ENCODE results near the gene TUBGCP3. TPM values are rescaled to one million over a fixed set of nuclear protein-coding genes. Genes with fewer than 3 reads are reported as not detected.

The TUBGCP3 gene
- total and polyA plus RNA-seq, 9 of the 15 experiments (the other 6 are each of a cell fraction or from before 2014, with no cell fraction given) = 3.0 to 24.8 (median 15.2) TPM

DNA sequence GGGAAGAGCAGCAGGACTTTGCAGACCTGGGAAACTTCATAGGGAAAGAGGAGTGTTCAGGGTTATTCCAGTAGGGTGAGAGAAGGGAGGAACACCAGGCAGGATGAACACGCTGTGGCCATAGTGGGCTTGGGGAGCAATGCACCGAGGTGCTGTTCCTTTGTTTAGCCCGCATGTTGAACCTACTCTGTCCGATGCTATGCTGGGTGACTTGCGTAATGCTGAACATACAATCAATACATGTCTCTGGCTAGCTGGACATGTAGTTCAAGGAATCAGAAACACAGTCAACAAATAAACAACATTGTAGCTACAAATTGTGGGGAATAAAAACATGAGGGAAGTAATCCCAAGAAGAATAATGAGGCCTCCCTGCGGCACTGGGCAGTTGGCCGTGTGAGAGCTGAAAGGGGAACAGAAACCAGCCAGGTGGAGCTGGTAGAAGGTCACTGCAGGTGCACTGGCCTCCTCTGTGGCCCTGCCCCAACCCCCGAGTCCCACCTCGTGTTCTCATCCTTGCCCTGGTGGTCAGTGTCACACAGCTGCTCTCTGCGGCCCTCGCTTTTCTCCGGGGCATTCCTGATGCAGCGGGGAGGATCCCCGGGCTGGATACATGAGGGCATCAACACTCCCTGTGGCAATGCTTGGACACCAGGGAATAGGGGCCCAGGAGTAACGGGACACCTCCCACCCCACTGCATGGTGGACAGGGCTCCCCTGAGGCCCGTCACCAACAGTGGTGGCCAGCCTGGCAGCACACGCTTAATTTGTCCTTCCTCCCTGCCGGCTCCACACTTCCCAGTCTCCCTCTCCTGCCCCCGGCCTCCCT is 36.9 kb upstream of the TUBGCP3 start:
- no peaks in the 10 kb centered on the region for H3K79me2 ChIP-seq (ENCODE audit: control insufficient read depth, insufficient read depth, low read length)
- no peak for FAIRE-seq
- WGBS (ENCODE audit: insufficient coverage, low coverage, missing lambda C conversion rate) = 5% methylated on average over 13 of the region's 19 CpGs
- no peaks in the 10 kb centered on the region; the same call in 1 of the 2 replicates for H4K20me1 ChIP-seq (replicated peaks; ENCODE audit: control insufficient read depth, insufficient read depth, low read length)
- no peak for DNase-seq (ENCODE audit: extremely low read depth in 1 of 4, low spot score in 3 of 4)
- no peaks in the 10 kb centered on the region for H3K9me3 ChIP-seq (replicated peaks; ENCODE audit: control insufficient read depth, insufficient read depth, low read depth, low read length)
- ATAC-seq = no peak
- H3K4me2 ChIP-seq (ENCODE audit: insufficient read depth, low read length) = no peak overlapping the region
- H3K27ac ChIP-seq (ENCODE audit: extremely low read depth, low read depth, low read length) = no peak overlapping the region
- CTCF ChIA-PET (ENCODE audit: low intra/inter-chr PET ratio) = no interaction called here
- H3K9ac ChIP-seq (ENCODE audit: insufficient read depth in 1 of 2, low read depth in 2 of 2, low read length in 2 of 2) = no peak overlapping the region
- H3K27me3 ChIP-seq (ENCODE audit: control insufficient read depth in 2 of 2, insufficient read depth in 2 of 2, low read length in 2 of 2) = peaks cover 33 to 65% of the 10 kb centered on the region in 2 experiments
- no peaks in the 10 kb centered on the region for H3K36me3 ChIP-seq (ENCODE audit: control insufficient read depth, insufficient read depth, low read length)
- H3K4me3 ChIP-seq = no peak overlapping the region
- no TSS peak for BruUV-seq (replicated peaks)
- POLR2A ChIA-PET = no interaction called here
- intact Hi-C loops (cut with micrococcal nuclease) = no loop called here
- no peak for TF ChIP-seq SPI1 (IDR thresholded peaks at IDR 0.05; ENCODE audit: borderline replicate concordance, low read depth, low read length)
- no peaks in the 10 kb centered on the region for H3K9me1 ChIP-seq (ENCODE audit: control insufficient read depth, insufficient read depth, low read length)
- no peak overlapping the region for H2AFZ ChIP-seq (ENCODE audit: low read depth, low read length)
- H3K4me1 ChIP-seq (replicated peaks in 1 of 2; ENCODE audit: control insufficient read depth in 2 of 2, insufficient read depth in 2 of 2, low read length in 2 of 2) = peaks cover 0 to 4% of the 10 kb centered on the region in 2 experiments; a peak in 1 of 5 replicates
- in situ Hi-C loops (cut with MboI) = loop anchor here (25.0 kb wide), 1 partner anchor 1138 kb away; no protein-coding TSS in a partner anchor

DNA sequence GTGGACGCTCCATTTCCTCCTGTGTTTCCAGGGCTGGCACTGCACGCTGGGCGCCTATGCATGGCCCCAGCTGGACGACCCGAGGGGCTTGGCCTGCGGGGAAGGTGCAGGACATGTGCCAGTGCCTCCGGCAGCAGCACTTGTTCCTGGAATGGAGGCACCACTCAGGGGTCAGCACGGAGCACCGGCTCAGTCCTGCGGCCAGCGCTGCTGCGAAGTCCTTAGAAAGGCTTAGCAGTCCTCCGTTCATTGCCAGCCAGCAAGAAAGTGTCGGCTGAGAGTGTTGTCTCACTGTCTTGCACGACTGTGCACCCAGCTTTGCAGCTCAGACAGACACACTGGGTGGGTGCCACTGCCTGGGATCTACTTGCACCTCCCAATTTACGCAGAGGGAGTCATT is 36.1 kb upstream of the TUBGCP3 start:
- no TSS peak for BruUV-seq (replicated peaks)
- Histone ChIP-seq H3K4me2 (ENCODE audit: insufficient read depth, low read length) (no peak overlapping the region), H3K4me1 (replicated peaks in 1 of 2; ENCODE audit: control insufficient read depth in 2 of 2, insufficient read depth in 2 of 2, low read length in 2 of 2) (peaks cover 0 to 4% of the 10 kb centered on the region in 2 experiments; a peak in 1 of 5 replicates), H3K9ac (ENCODE audit: insufficient read depth in 1 of 2, low read depth in 2 of 2, low read length in 2 of 2) (no peak overlapping the region), H3K36me3 (ENCODE audit: control insufficient read depth, insufficient read depth, low read length) (no peaks in the 10 kb centered on the region), H3K27me3 (ENCODE audit: control insufficient read depth in 2 of 2, insufficient read depth in 2 of 2, low read length in 2 of 2) (peaks cover 33 to 70% of the 10 kb centered on the region in 2 experiments), H3K79me2 (ENCODE audit: control insufficient read depth, insufficient read depth, low read length) (no peaks in the 10 kb centered on the region), H3K27ac (ENCODE audit: extremely low read depth, low read depth, low read length) (no peak overlapping the region), H3K9me3 (replicated peaks; ENCODE audit: control insufficient read depth, insufficient read depth, low read depth, low read length) (no peaks in the 10 kb centered on the region), H3K4me3 (no peak overlapping the region), H4K20me1 (replicated peaks; ENCODE audit: control insufficient read depth, insufficient read depth, low read length) (no peaks in the 10 kb centered on the region; the same call in 1 of the 2 replicates), H3K9me1 (ENCODE audit: control insufficient read depth, insufficient read depth, low read length) (no peaks in the 10 kb centered on the region), H2AFZ (ENCODE audit: low read depth, low read length) (no peak overlapping the region)
- WGBS (ENCODE audit: insufficient coverage, low coverage, missing lambda C conversion rate) = 5% methylated on average over 14 of the region's 16 CpGs
- in situ Hi-C loops (cut with MboI) (loop anchor here (25.0 kb wide), 1 partner anchor 1137 kb away; no protein-coding TSS in a partner anchor), intact Hi-C loops (cut with micrococcal nuclease) (no loop called here)
- FAIRE-seq = no peak
- ChIA-PET POLR2A (no interaction called here), CTCF (ENCODE audit: low intra/inter-chr PET ratio) (no interaction called here)
- DNase-seq (ENCODE audit: extremely low read depth in 1 of 4, low spot score in 3 of 4) = no peak
- no peak for ATAC-seq
- no peak for TF ChIP-seq SMC3 (conservative IDR thresholded peaks at IDR 0.05; ENCODE audit: insufficient read depth, low read depth, low read length)
- no peak for TF ChIP-seq CHD1 (IDR thresholded peaks at IDR 0.05; ENCODE audit: low read length)
- no peak for TF ChIP-seq RBBP5 (IDR thresholded peaks at IDR 0.05; ENCODE audit: borderline replicate concordance, insufficient read depth, low read length, poor library complexity, severe bottlenecking)
- no peak for TF ChIP-seq POLR3A (IDR thresholded peaks at IDR 0.05; ENCODE audit: borderline replicate concordance, extremely low read depth, insufficient read depth, insufficient read length)
- TF ChIP-seq, protein P1, sequence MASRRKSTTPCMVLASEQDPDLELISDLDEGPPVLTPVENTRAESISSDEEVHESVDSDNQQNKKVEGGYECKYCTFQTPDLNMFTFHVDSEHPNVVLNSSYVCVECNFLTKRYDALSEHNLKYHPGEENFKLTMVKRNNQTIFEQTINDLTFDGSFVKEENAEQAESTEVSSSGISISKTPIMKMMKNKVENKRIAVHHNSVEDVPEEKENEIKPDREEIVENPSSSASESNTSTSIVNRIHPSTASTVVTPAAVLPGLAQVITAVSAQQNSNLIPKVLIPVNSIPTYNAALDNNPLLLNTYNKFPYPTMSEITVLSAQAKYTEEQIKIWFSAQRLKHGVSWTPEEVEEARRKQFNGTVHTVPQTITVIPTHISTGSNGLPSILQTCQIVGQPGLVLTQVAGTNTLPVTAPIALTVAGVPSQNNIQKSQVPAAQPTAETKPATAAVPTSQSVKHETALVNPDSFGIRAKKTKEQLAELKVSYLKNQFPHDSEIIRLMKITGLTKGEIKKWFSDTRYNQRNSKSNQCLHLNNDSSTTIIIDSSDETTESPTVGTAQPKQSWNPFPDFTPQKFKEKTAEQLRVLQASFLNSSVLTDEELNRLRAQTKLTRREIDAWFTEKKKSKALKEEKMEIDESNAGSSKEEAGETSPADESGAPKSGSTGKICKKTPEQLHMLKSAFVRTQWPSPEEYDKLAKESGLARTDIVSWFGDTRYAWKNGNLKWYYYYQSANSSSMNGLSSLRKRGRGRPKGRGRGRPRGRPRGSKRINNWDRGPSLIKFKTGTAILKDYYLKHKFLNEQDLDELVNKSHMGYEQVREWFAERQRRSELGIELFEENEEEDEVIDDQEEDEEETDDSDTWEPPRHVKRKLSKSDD (conservative IDR thresholded peaks at IDR 0.05; ENCODE audit: low read length) = no peak
- TF ChIP-seq BHLHE40 (IDR thresholded peaks at IDR 0.05; ENCODE audit: low read length) = no peak
- TF ChIP-seq TSC22D4 (tag; IDR thresholded peaks at IDR 0.05) = no peak
- no peak for TF ChIP-seq ERF (CRISPR knock-in tag; IDR thresholded peaks at IDR 0.05)
- no peak for TF ChIP-seq CEBPB (tag; IDR thresholded peaks at IDR 0.05)
- TF ChIP-seq ZNF644 (tag; IDR thresholded peaks at IDR 0.05; ENCODE audit: low read depth) = no peak
- TF ChIP-seq NFE2 (IDR thresholded peaks at IDR 0.05; ENCODE audit: low read depth) = no peak
- TF ChIP-seq NELFE (IDR thresholded peaks at IDR 0.05; ENCODE audit: insufficient read depth, insufficient read length) = no peak
